Activated CD4-positive, alpha-beta T cell treated with anti-CD3 and anti-CD28 coated beads, Interleukin-2, amount 50 U/mL, for 48 hours (primary cell): ENCODE data around the gene ATG7.

Experiments used
- DNase-seq, 2 experiments: peaks; one replicate each; pipeline ENCODE4 v3.0.0-alpha.2; 2020

ATG7 gene

GRCh38 chr3:11543141-11543947 is 271.1 kb downstream of the ATG7 start:
- no peak for DNase-seq

- DNase-seq: no peak
Observed at GRCh38 chr3:11543948-11544387, 271.8 kb downstream of the ATG7 start.

GRCh38 chr3:11544412-11545181 is 272.4 kb downstream of the ATG7 start:
- no peak for DNase-seq

- DNase-seq: no peak
Observed at GRCh38 chr3:11545186-11545851, 273.1 kb downstream of the ATG7 start.

- no peak for DNase-seq
Observed at GRCh38 chr3:11546657-11547302, 274.6 kb downstream of the ATG7 start.

- no peak for DNase-seq
Observed at GRCh38 chr3:11547498-11547897, 275.3 kb downstream of the ATG7 start.

GRCh38 chr3:11548721-11549131 is 276.5 kb downstream of the ATG7 start:
- no peak for DNase-seq

- no peak for DNase-seq
Observed at GRCh38 chr3:11549580-11550140, 277.5 kb downstream of the ATG7 start.

GRCh38 chr3:11551036-11551435 is 278.8 kb downstream of the ATG7 start:
- no peak for DNase-seq

- no peak for DNase-seq
Observed at GRCh38 chr3:11552289-11553264, 280.4 kb downstream of the ATG7 start.

- DNase-seq: no peak
Observed at GRCh38 chr3:11553436-11554235, 281.4 kb downstream of the ATG7 start.

- no peak for DNase-seq
Observed at GRCh38 chr3:11554236-11554610, 282.0 kb downstream of the ATG7 start.

- no peak for DNase-seq
Observed at GRCh38 chr3:11554666-11555065, 282.5 kb downstream of the ATG7 start.

GRCh38 chr3:11555211-11555782 is 283.1 kb downstream of the ATG7 start:
- no peak for DNase-seq

GRCh38 chr3:11555881-11556633 is 283.9 kb downstream of the ATG7 start:
- DNase-seq: no peak

- DNase-seq: no peak
Observed at GRCh38 chr3:11556851-11557644, 284.9 kb downstream of the ATG7 start.

- no peak for DNase-seq
Observed at GRCh38 chr3:11558002-11558401, 285.8 kb downstream of the ATG7 start.

- no peak for DNase-seq
Observed at GRCh38 chr3:11558411-11558903, 286.3 kb downstream of the ATG7 start.
